Measurements from ENCODE around the gene KIF6. TPM values are rescaled to one million over a fixed set of nuclear protein-coding genes. Genes with fewer than 3 reads are reported as not detected.

The KIF6 gene
- total and polyA plus RNA-seq, 2 donors (not counting 1 experiment from before 2014, with no cell fraction given), result not detected

DNA sequence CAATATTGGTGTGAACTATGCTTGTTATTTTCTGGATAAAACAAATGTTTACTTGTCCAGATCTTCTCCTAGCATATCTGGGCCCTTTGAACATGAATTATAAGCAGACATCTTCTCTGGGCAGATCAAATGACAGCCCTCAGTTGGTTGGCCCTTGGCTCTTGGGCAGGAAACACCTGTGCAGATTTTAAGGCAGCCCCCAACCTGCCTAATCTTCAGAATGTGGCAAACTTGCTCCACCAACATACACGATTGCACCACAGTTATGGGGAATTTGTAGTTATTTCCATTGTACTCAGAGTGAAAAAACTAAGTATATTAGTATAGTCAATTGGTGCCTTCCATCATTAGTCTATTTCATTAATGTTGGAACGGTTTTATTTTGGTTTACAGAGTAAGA, 307.8 kb downstream of the KIF6 start:
- ChIA-PET POLR2A (no interaction called here), CTCF (no interaction called here)
- WGBS (ENCODE audit: insufficient coverage), result no CpG with 5 or more reads among the region's 2 CpGs
- TF ChIP-seq, protein P1, sequence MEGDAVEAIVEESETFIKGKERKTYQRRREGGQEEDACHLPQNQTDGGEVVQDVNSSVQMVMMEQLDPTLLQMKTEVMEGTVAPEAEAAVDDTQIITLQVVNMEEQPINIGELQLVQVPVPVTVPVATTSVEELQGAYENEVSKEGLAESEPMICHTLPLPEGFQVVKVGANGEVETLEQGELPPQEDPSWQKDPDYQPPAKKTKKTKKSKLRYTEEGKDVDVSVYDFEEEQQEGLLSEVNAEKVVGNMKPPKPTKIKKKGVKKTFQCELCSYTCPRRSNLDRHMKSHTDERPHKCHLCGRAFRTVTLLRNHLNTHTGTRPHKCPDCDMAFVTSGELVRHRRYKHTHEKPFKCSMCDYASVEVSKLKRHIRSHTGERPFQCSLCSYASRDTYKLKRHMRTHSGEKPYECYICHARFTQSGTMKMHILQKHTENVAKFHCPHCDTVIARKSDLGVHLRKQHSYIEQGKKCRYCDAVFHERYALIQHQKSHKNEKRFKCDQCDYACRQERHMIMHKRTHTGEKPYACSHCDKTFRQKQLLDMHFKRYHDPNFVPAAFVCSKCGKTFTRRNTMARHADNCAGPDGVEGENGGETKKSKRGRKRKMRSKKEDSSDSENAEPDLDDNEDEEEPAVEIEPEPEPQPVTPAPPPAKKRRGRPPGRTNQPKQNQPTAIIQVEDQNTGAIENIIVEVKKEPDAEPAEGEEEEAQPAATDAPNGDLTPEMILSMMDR (IDR thresholded peaks at IDR 0.05), result no peak
- TF ChIP-seq EZH2 (IDR thresholded peaks at IDR 0.05; ENCODE audit: borderline replicate concordance, insufficient read depth, low read depth, low read length, poor library complexity, severe bottlenecking), result no peak
- no peaks in the 10 kb centered on the region for H3K9me3 Mint-ChIP-seq (ENCODE audit: insufficient read depth)
- no peak overlapping the region for H3K4me2 ChIP-seq (replicated peaks; ENCODE audit: low read depth, low read length, poor library complexity, severe bottlenecking)
- no peak overlapping the region for H3K27ac Mint-ChIP-seq
- H2AFZ ChIP-seq (ENCODE audit: insufficient read depth, low read depth, low read length, poor library complexity, severe bottlenecking), result no peak overlapping the region
- no peaks in the 10 kb centered on the region for H4K20me1 ChIP-seq (ENCODE audit: control insufficient read depth, insufficient read depth, low read length, poor library complexity, severe bottlenecking)
- no peaks in the 10 kb centered on the region for H3K9me3 ChIP-seq (ENCODE audit: control extremely low read depth in 1 of 3, control insufficient read depth in 2 of 3, insufficient read depth in 1 of 3, low read length in 2 of 3)
- no peak for DNase-seq
- H3K4me3 ChIP-seq (ENCODE audit: control extremely low read depth in 1 of 5, extremely low read depth in 1 of 5, insufficient read depth in 1 of 5, low read depth in 2 of 5, low read length in 4 of 5), result no peak overlapping the region
- H3K36me3 ChIP-seq (replicated peaks in 1 of 2; ENCODE audit: control extremely low read depth in 1 of 2, control insufficient read depth in 1 of 2, extremely low read depth in 1 of 2, insufficient read depth in 2 of 2, low read length in 1 of 2), result no peaks in the 10 kb centered on the region
- H3K4me1 Mint-ChIP-seq, result no peaks in the 10 kb centered on the region
- no peak for ATAC-seq (ENCODE audit: low read depth)
- no peak overlapping the region for H3K4me3 Mint-ChIP-seq
- intact Hi-C loops (cut with micrococcal nuclease), result no loop called here
- no peaks in the 10 kb centered on the region for H3K4me1 ChIP-seq (ENCODE audit: control insufficient read depth in 2 of 2, insufficient read depth in 2 of 2, low read length in 2 of 2)
- no peak overlapping the region for H3K9ac ChIP-seq (ENCODE audit: low read length)
- H3K27ac ChIP-seq (ENCODE audit: low read length in 2 of 2), result no peak overlapping the region
- peaks cover 3% of the 10 kb centered on the region for H3K27me3 Mint-ChIP-seq
- H3K27me3 ChIP-seq (replicated peaks in 1 of 4; ENCODE audit: control extremely low read depth in 1 of 4, control insufficient read depth in 3 of 4, insufficient read depth in 4 of 4, low read length in 3 of 4), result peaks cover 0 to 3% (median 0%) of the 10 kb centered on the region in 4 experiments
- no peaks in the 10 kb centered on the region for H3K79me2 ChIP-seq (ENCODE audit: control insufficient read depth, insufficient read depth, low read length)

DNA sequence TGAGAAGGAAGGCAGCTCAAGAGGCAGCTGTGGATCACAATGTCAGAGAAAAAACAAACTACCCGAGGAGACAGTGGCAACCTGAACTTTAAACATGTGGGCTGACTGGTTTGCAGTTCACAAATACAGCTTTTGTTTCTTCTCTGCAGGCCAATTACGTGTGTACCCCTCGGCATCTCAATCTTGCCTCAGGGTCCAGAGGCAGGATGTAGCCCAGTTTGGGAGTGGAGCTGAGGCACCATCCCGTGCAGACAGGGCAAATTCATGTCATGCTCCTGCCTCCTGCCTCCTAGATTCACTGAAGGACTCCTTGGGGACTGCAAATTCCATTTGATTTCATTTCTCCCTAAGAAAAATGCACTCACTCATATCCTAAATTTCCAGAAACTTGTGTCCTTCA, 308.5 kb downstream of the KIF6 start:
- H3K4me2 ChIP-seq (replicated peaks; ENCODE audit: low read depth, low read length, poor library complexity, severe bottlenecking), result no peak overlapping the region
- no peaks in the 10 kb centered on the region for H3K27me3 Mint-ChIP-seq
- intact Hi-C loops (cut with micrococcal nuclease), result no loop called here

More for the DNA sequence above, 308.5 kb downstream of the KIF6 start:
- H3K27ac ChIP-seq (ENCODE audit: low read length in 2 of 2), result no peak overlapping the region
- no peak overlapping the region for H3K4me3 Mint-ChIP-seq
- H3K9me3 Mint-ChIP-seq (ENCODE audit: insufficient read depth), result no peaks in the 10 kb centered on the region
- H3K4me1 ChIP-seq (ENCODE audit: control insufficient read depth in 2 of 2, insufficient read depth in 2 of 2, low read length in 2 of 2), result no peaks in the 10 kb centered on the region
- no peak overlapping the region for H2AFZ ChIP-seq (ENCODE audit: insufficient read depth, low read depth, low read length, poor library complexity, severe bottlenecking)
- no peaks in the 10 kb centered on the region for H3K27me3 ChIP-seq (replicated peaks in 1 of 4; ENCODE audit: control extremely low read depth in 1 of 4, control insufficient read depth in 3 of 4, insufficient read depth in 4 of 4, low read length in 3 of 4)
- no peak overlapping the region for H3K27ac Mint-ChIP-seq
- H3K4me1 Mint-ChIP-seq, result no peaks in the 10 kb centered on the region
- no peaks in the 10 kb centered on the region for H3K36me3 ChIP-seq (replicated peaks in 1 of 2; ENCODE audit: control extremely low read depth in 1 of 2, control insufficient read depth in 1 of 2, extremely low read depth in 1 of 2, insufficient read depth in 2 of 2, low read length in 1 of 2)
- ATAC-seq (ENCODE audit: low read depth) (no peak), DNase-seq (no peak)
- no peak for TF ChIP-seq EZH2 (IDR thresholded peaks at IDR 0.05; ENCODE audit: borderline replicate concordance, insufficient read depth, low read depth, low read length, poor library complexity, severe bottlenecking)
- TF ChIP-seq, protein P1 (IDR thresholded peaks at IDR 0.05), result no peak
- CTCF ChIA-PET, result interaction anchor here (0.8 kb wide), 1 partner anchor 52 kb away, joined by 3 read pairs; no protein-coding TSS in a partner anchor
- WGBS (ENCODE audit: insufficient coverage), result 90% methylated on average over 3 of the region's 4 CpGs
- H4K20me1 ChIP-seq (ENCODE audit: control insufficient read depth, insufficient read depth, low read length, poor library complexity, severe bottlenecking), result no peaks in the 10 kb centered on the region
- H3K9ac ChIP-seq (ENCODE audit: low read length), result no peak overlapping the region
- POLR2A ChIA-PET, result no interaction called here
- H3K4me3 ChIP-seq (ENCODE audit: control extremely low read depth in 1 of 5, extremely low read depth in 1 of 5, insufficient read depth in 1 of 5, low read depth in 2 of 5, low read length in 4 of 5), result no peak overlapping the region
- no peaks in the 10 kb centered on the region for H3K79me2 ChIP-seq (ENCODE audit: control insufficient read depth, insufficient read depth, low read length)
- H3K9me3 ChIP-seq (ENCODE audit: control extremely low read depth in 1 of 3, control insufficient read depth in 2 of 3, insufficient read depth in 1 of 3, low read length in 2 of 3), result no peaks in the 10 kb centered on the region

All from B cell (primary cell).